MCF 10A (cell line): ENCODE results near the gene TCN1. TPM values are rescaled to one million over a fixed set of nuclear protein-coding genes. Genes with fewer than 3 reads are reported as not detected.

Experiments
- BruUV-seq: library from RNA; stranded (reverse); fragments of 400-500 nt; replicated peaks from 2 replicates; lab custom pipeline; 2021; lab: Mats Ljungman, UMichigan
- CTCF ChIA-PET: fragments of 300-600 bp; sonication (Branson Sonifier 250); formaldehyde crosslinking; extraction: SDS; loops from one replicate; lab custom pipeline; 2021; ENCODE audit warnings: antibody characterized with exemption, inconsistent platforms; lab: Yijun Ruan, JAX
- POLR2A ChIA-PET: fragments of 300-600, 350-650 bp; sonication (Branson Sonifier 250); formaldehyde crosslinking; extraction: SDS; loops from one replicate; lab custom pipeline; 2020; ENCODE audit warnings: antibody characterized with exemption, inconsistent platforms; lab: Yijun Ruan, JAX
- DNase-seq: peaks from one replicate; pipeline ENCODE4 v3.0.0-alpha.2; 2018; ENCODE audit not compliant: unreplicated experiment
- H3K27ac Mint-ChIP-seq: one replicate; pipeline ENCODE4 v1.8.0; 2022; ENCODE audit warnings: mild to moderate bottlenecking, low read depth, mixed read lengths; ENCODE audit not compliant: unreplicated experiment
- H3K27me3 Mint-ChIP-seq: one replicate; pipeline ENCODE4 v1.8.0; 2022; ENCODE audit warnings: mixed read lengths; ENCODE audit not compliant: insufficient read depth, unreplicated experiment
- H3K36me3 Mint-ChIP-seq: one replicate; pipeline ENCODE4 v1.8.0; 2022; ENCODE audit warnings: mild to moderate bottlenecking, moderate library complexity, mixed read lengths; ENCODE audit not compliant: insufficient read depth, unreplicated experiment
- H3K4me1 Mint-ChIP-seq: one replicate; pipeline ENCODE4 v1.8.0; 2022; ENCODE audit warnings: mixed read lengths; ENCODE audit not compliant: insufficient read depth, unreplicated experiment
- H3K4me3 Mint-ChIP-seq: one replicate; pipeline ENCODE4 v1.8.0; 2022; ENCODE audit warnings: mild to moderate bottlenecking, moderate library complexity, mixed read lengths; ENCODE audit not compliant: unreplicated experiment
- H3K9me3 Mint-ChIP-seq: one replicate; pipeline ENCODE4 v1.8.0; 2022; ENCODE audit warnings: mixed read lengths; ENCODE audit not compliant: unreplicated experiment
- intact Hi-C: fragments of 100-400 bp; cut with micrococcal nuclease; formaldehyde crosslinking; loops from 2 replicates; pipeline ENCODE4 v1.14.1; 2022
- total RNA-seq: library from RNA; stranded (reverse); gene quantifications from 2 replicates; pipeline ENCODE4 v1.2.3, GENCODE V29; 2022
- TF ChIP-seq, protein P1 (sequence below): fragments of 200-600 bp; IDR thresholded peaks from one replicate; pipeline ENCODE4 v1.8.0; 2022; ENCODE audit warnings: antibody characterized with exemption, mild to moderate bottlenecking; ENCODE audit not compliant: unreplicated experiment

Gene TCN1
- total RNA-seq, 1 experiment from 2014 or later, result not detected

DNA sequence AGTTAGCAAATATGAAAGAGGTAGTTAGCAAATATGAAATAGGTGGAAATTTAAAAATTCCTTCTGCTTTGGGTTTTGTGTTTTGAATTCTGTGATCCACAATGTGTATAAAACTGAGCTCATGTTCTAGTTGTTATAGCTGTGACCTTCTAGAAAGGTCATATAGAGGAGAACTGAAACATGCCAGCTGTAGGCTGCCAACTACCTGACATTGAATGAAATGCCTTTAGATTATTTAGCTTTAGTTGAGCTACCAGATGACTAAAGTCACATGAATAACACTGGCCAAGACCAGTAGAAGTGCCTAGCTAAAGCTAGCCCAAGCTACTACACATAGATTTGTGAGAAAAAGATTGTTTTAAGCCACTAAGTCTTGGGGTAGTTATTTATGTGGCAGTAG is 5.8 kb upstream of the TCN1 start:
- no peaks in the 10 kb centered on the region for H3K4me1 Mint-ChIP-seq
- no peaks in the 10 kb centered on the region for H3K36me3 Mint-ChIP-seq
- BruUV-seq, result no TSS peak
- H3K4me3 Mint-ChIP-seq, result no peak overlapping the region
- no peaks in the 10 kb centered on the region for H3K27me3 Mint-ChIP-seq
- intact Hi-C loops, result no loop called here
- ChIA-PET CTCF (no interaction called here), POLR2A (interaction anchor here (0.8 kb wide), 1 partner anchor 10 kb away, joined by 3 read pairs; no protein-coding TSS in a partner anchor)
- no peak overlapping the region for H3K27ac Mint-ChIP-seq
- H3K9me3 Mint-ChIP-seq, result peaks cover 6% of the 10 kb centered on the region
- TF ChIP-seq, protein P1, sequence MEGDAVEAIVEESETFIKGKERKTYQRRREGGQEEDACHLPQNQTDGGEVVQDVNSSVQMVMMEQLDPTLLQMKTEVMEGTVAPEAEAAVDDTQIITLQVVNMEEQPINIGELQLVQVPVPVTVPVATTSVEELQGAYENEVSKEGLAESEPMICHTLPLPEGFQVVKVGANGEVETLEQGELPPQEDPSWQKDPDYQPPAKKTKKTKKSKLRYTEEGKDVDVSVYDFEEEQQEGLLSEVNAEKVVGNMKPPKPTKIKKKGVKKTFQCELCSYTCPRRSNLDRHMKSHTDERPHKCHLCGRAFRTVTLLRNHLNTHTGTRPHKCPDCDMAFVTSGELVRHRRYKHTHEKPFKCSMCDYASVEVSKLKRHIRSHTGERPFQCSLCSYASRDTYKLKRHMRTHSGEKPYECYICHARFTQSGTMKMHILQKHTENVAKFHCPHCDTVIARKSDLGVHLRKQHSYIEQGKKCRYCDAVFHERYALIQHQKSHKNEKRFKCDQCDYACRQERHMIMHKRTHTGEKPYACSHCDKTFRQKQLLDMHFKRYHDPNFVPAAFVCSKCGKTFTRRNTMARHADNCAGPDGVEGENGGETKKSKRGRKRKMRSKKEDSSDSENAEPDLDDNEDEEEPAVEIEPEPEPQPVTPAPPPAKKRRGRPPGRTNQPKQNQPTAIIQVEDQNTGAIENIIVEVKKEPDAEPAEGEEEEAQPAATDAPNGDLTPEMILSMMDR, result no peak
- no peak for DNase-seq

DNA sequence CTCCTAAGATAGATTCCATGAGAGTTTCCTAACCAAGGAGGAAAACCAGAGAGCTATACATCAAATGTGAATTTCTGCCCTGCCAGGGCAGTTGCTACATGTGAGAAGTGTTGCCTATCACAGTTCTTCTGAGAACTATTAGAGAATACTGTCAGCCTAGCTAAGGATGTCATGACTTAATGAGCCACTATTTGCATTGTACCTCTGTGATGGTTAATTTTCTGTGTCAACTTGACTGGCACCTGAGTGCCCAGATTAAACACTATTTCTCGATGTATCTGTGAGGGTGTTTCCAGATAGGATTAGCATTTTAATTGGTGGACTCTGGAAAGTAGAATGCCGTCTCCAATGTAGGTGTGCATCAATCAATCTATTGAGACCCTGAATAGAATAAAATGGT is 1.7 kb upstream of the TCN1 start:
- TF ChIP-seq, protein P1, result no peak
- no peaks in the 10 kb centered on the region for H3K4me1 Mint-ChIP-seq
- BruUV-seq, result no TSS peak
- H3K27ac Mint-ChIP-seq, result no peak overlapping the region
- no peak for DNase-seq
- intact Hi-C loops, result no loop called here
- H3K27me3 Mint-ChIP-seq, result no peaks in the 10 kb centered on the region
- no peak overlapping the region for H3K4me3 Mint-ChIP-seq
- no peaks in the 10 kb centered on the region for H3K36me3 Mint-ChIP-seq
- CTCF ChIA-PET, result no interaction called here
- POLR2A ChIA-PET, result no interaction called here
- peaks cover 6% of the 10 kb centered on the region for H3K9me3 Mint-ChIP-seq

DNA sequence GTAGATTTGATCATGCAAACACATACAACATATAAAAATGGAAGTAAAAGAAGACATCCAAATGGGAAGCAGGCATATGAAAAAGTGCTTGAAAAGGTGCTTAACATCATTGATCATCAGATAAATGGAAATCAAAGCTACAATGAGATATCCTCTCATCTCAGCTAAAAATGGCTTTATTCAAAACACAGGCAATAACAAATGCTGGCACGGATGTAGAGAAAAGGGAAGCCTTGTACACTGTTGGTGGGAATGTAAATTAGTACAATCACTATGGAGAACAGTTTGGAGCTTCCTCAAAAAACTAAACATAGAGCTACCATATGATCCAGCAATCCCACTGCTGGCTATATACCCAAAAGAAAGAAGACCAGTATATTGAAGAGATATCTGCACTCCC is 549 bp upstream of the TCN1 start:
- Mint-ChIP-seq H3K27ac (no peak overlapping the region), H3K27me3 (no peaks in the 10 kb centered on the region), H3K4me3 (no peak overlapping the region), H3K36me3 (no peaks in the 10 kb centered on the region), H3K4me1 (no peaks in the 10 kb centered on the region), H3K9me3 (peaks cover 6% of the 10 kb centered on the region)
- ChIA-PET CTCF (interaction anchor here (0.7 to 0.8 kb wide), 2 partner anchors 32 to 44 kb away, joined by 3 read pairs; no protein-coding TSS in a partner anchor), POLR2A (no interaction called here)
- TF ChIP-seq, protein P1, result no peak
- no TSS peak for BruUV-seq
- intact Hi-C loops, result no loop called here
- DNase-seq, result no peak

DNA sequence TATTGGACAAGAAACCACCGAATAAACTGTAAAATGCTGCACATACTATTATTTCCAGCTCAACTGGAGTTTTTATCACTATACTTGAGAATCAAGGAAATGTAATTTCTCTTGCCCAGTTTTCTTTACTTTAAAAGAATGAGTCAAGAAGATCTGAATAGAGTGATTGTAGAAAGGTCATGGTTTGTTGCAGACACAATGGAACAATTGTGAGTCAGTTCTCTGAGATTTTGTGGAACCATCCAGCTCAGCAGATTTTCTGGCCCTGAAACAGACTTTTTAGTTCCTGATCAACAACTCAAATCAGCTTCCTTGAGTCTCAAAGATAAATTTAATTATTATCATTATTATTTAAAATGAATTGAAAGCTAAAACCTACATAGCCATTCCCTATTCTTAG is 1.3 kb downstream of the TCN1 start:
- intact Hi-C loops, result no loop called here
- H3K4me1 Mint-ChIP-seq, result no peaks in the 10 kb centered on the region
- no peak overlapping the region for H3K4me3 Mint-ChIP-seq
- no peak for DNase-seq
- CTCF ChIA-PET, result no interaction called here
- POLR2A ChIA-PET, result no interaction called here
- BruUV-seq, result no TSS peak
- H3K9me3 Mint-ChIP-seq, result no peaks in the 10 kb centered on the region
- TF ChIP-seq, protein P1, result no peak
- no peaks in the 10 kb centered on the region for H3K27me3 Mint-ChIP-seq
- no peaks in the 10 kb centered on the region for H3K36me3 Mint-ChIP-seq
- H3K27ac Mint-ChIP-seq, result no peak overlapping the region
